Kidney epithelial cell (primary cell): ENCODE data around the gene ZNF771. TPM values are rescaled to one million over a fixed set of nuclear protein-coding genes. Genes with fewer than 3 reads are reported as not detected.

ENCODE experiments used
- DNase-seq: peaks from one replicate; pipeline ENCODE4 v3.0.0-alpha.2; 2010; ENCODE audit warnings: low read depth
- H3K27me3 ChIP-seq: 2 replicates; pipeline ENCODE4 v1.6.0; 2011; ENCODE audit warnings: low read length; ENCODE audit not compliant: control insufficient read depth, insufficient read depth
- H3K36me3 ChIP-seq: 2 replicates; pipeline ENCODE4 v1.5.1; 2011; ENCODE audit warnings: low read length; ENCODE audit not compliant: control insufficient read depth, insufficient read depth
- H3K4me3 ChIP-seq: 2 replicates; pipeline ENCODE4 v1.5.1; 2011; ENCODE audit warnings: low read depth, mild to moderate bottlenecking, control low read depth, low read length
- CTCF ChIP-seq: IDR thresholded peaks from 2 replicates; pipeline ENCODE4 v1.5.1; 2011; ENCODE audit warnings: mild to moderate bottlenecking, moderate library complexity, low read length, control low read depth, inconsistent platforms; ENCODE audit not compliant: insufficient read depth, poor library complexity, severe bottlenecking
- total RNA-seq: library from RNA; depleted of rRNA; stranded (reverse); fragments of >200 nt; gene quantifications from 2 replicates; pipeline ENCODE4 v1.2.3, GENCODE V29; 2015

The ZNF771 gene
- 10.3 and 16.7 TPM in 2 replicates for total RNA-seq

GRCh38 chr16:30407102-30407803 lies at the start of gene ZNF771:
TSS of gene ZNF771 (plus strand) at chr16:30407606. CDS start at chr16:30408054, 448 bp downstream.
- Histone ChIP-seq H3K27me3 (no peaks in the 10 kb centered on the region), H3K4me3 (peak within 1 kb of the TSS; percentile 78), H3K36me3 (peaks cover 2% of the 10 kb centered on the region)
- DNase-seq, result no peak
- TF ChIP-seq CTCF, result no peak

DNA sequence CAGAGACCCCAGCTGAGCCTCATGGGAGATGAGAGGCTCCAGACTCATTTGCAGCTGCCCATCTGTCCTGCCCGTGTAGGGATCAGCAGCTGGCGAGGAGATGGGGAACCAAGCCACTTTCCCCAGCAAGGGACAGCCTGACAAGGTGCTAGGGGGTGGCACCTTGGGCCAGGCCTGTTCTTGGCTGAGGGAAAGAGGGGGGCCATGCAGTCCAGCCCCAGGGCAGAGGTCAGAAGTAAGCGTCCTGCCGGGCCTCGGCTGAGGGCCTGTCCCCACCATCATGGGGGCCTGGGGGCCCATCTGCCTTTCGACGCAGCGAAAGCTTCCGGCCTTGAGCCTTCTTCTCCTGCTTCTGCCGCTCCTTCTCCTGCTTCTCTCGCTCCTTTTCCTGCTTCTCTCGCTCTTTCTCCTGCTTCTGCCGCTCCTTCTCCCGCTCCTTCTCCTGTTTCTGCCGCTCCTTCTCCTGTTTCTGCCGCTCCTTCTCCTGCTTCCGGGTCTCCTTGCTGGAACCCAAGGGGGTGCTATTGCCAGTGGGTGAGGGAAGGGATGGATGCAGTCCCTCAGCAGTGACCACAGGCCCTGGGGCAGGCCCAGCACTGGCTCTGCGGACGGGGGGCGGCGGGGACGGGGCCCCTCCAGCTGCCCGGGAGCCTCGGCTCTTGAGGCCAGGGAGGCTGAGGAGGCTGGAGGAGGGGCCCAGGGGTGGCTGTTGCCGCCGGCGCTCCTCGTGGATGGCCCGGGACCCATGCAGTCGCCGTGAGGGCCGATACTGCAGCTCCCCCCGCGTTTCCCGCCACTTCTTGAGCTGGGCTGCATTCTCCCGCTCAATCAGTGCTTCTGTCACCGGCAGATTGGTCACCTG lies 49.5 kb upstream of the ZNF771 start:
- DNase-seq, result no peak
- no peak for TF ChIP-seq CTCF
- Histone ChIP-seq H3K27me3 (no peaks in the 10 kb centered on the region), H3K4me3 (no peak overlapping the region), H3K36me3 (peaks cover 4% of the 10 kb centered on the region)

GRCh38 chr16:30358577-30358936 lies 48.8 kb upstream of the ZNF771 start:
- no peaks in the 10 kb centered on the region for H3K27me3 ChIP-seq
- TF ChIP-seq CTCF, result no peak
- H3K4me3 ChIP-seq, result no peak overlapping the region
- peaks cover 4% of the 10 kb centered on the region for H3K36me3 ChIP-seq
- no peak for DNase-seq

DNA sequence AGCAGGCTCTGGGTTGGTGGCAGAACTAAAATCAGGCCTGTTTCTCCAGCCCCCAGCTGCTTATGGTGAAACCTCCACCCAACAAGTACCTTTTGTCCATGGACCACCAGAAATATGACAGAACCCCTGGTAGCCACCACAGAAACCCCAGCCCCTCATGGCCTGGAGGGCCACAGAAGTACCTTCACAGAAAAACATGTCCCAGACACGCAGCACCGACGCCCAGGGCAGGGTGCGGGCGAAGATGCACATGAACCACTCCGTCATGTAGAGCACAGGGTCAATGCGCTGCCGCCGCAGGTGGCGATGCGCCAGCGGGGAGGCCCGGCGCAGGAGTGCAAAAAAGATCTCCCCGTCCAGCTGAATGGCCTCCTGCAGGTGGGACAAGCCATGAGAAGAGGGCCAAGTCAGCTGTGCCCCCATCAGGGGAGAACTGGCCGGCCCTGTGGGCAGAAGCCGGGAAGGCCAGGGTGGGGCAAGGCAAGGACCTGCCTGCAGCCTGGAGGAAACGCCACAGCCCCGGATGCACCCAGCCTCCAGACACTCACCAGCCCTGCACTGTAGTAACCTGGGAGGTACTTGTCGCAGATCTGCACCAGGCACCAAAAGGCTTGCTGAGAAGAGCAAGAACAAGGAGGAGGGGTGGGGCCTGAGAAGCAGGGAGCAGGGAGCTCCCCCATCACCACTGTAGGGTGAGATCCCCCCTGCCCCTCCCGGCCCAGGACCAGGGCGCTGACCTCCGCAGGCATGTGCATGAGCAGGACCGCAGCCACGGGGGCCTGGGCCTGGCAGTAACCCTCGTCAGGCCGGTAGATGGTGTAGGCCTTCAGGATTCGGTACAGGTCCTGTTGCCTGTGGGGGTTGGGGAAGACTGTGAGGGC lies 48.2 kb upstream of the ZNF771 start:
- Histone ChIP-seq H3K36me3 (peaks cover 4% of the 10 kb centered on the region), H3K27me3 (no peaks in the 10 kb centered on the region), H3K4me3 (no peak overlapping the region)
- no peak for TF ChIP-seq CTCF
- no peak for DNase-seq

- no peak for TF ChIP-seq CTCF
- Histone ChIP-seq H3K36me3 (peaks cover 4% of the 10 kb centered on the region), H3K27me3 (no peaks in the 10 kb centered on the region)
These were observed 47.6 kb upstream of the ZNF771 start for GRCh38 chr16:30359871-30360170.

More at GRCh38 chr16:30359871-30360170, 47.6 kb upstream of the ZNF771 start:
- no peak for DNase-seq
- H3K4me3 ChIP-seq, result no peak overlapping the region
